ENCODE results near the gene NTM. TPM values are rescaled to one million over a fixed set of nuclear protein-coding genes. Genes with fewer than 3 reads are reported as not detected.

Gene NTM
- polyA plus RNA-seq, 1 donor from 2014 or later: not detected

GRCh38 chr11:132050049-132050448, 679.6 kb downstream of the NTM start:
- no peak overlapping the region for H3K27ac Mint-ChIP-seq
- no peaks in the 10 kb centered on the region for H3K4me1 Mint-ChIP-seq
- H3K27me3 Mint-ChIP-seq: no peaks in the 10 kb centered on the region
- no peak overlapping the region for H3K4me3 Mint-ChIP-seq
- H3K36me3 Mint-ChIP-seq: no peaks in the 10 kb centered on the region
- peaks cover 0 to 5% (median 0%) of the 10 kb centered on the region in 3 donors for H3K9me3 Mint-ChIP-seq

- no peaks in the 10 kb centered on the region for H3K4me1 Mint-ChIP-seq
- H3K4me3 Mint-ChIP-seq: no peak overlapping the region
- no peak overlapping the region for H3K27ac Mint-ChIP-seq
- H3K9me3 Mint-ChIP-seq: peaks cover 0 to 5% (median 0%) of the 10 kb centered on the region in 3 donors
- H3K36me3 Mint-ChIP-seq: no peaks in the 10 kb centered on the region
- no peaks in the 10 kb centered on the region for H3K27me3 Mint-ChIP-seq
These were observed 680.3 kb downstream of the NTM start for GRCh38 chr11:132050577-132051165.

GRCh38 chr11:132051704-132052103, 681.3 kb downstream of the NTM start:
- Mint-ChIP-seq H3K27me3 (no peaks in the 10 kb centered on the region), H3K27ac (no peak overlapping the region), H3K36me3 (no peaks in the 10 kb centered on the region), H3K4me1 (no peaks in the 10 kb centered on the region), H3K9me3 (peaks cover 0 to 5% (median 0%) of the 10 kb centered on the region in 3 donors), H3K4me3 (no peak overlapping the region)

- H3K4me3 Mint-ChIP-seq: no peak overlapping the region
- no peaks in the 10 kb centered on the region for H3K4me1 Mint-ChIP-seq
- H3K9me3 Mint-ChIP-seq: peaks cover 0 to 5% (median 0%) of the 10 kb centered on the region in 3 donors
- H3K36me3 Mint-ChIP-seq: no peaks in the 10 kb centered on the region
- no peak overlapping the region for H3K27ac Mint-ChIP-seq
- no peaks in the 10 kb centered on the region for H3K27me3 Mint-ChIP-seq
These were observed 681.9 kb downstream of the NTM start for GRCh38 chr11:132052342-132052741.

GRCh38 chr11:132052904-132053303, 682.5 kb downstream of the NTM start:
- no peaks in the 10 kb centered on the region for H3K36me3 Mint-ChIP-seq
- H3K27me3 Mint-ChIP-seq: no peaks in the 10 kb centered on the region
- H3K9me3 Mint-ChIP-seq: peaks cover 0 to 5% (median 0%) of the 10 kb centered on the region in 3 donors
- H3K4me3 Mint-ChIP-seq: no peak overlapping the region
- no peaks in the 10 kb centered on the region for H3K4me1 Mint-ChIP-seq
- H3K27ac Mint-ChIP-seq: no peak overlapping the region

GRCh38 chr11:132054822-132055221, 684.4 kb downstream of the NTM start:
- no peaks in the 10 kb centered on the region for H3K36me3 Mint-ChIP-seq
- peaks cover 0 to 4% (median 0%) of the 10 kb centered on the region in 3 donors for H3K9me3 Mint-ChIP-seq
- peaks cover 0 to 2% (median 0%) of the 10 kb centered on the region in 3 donors for H3K4me1 Mint-ChIP-seq
- no peaks in the 10 kb centered on the region for H3K27me3 Mint-ChIP-seq
- H3K27ac Mint-ChIP-seq: no peak overlapping the region
- no peak overlapping the region for H3K4me3 Mint-ChIP-seq

- Mint-ChIP-seq H3K4me3 (no peak overlapping the region), H3K9me3 (peaks cover 0 to 2% (median 0%) of the 10 kb centered on the region in 3 donors), H3K27me3 (no peaks in the 10 kb centered on the region), H3K36me3 (no peaks in the 10 kb centered on the region), H3K27ac (no peak overlapping the region), H3K4me1 (peaks cover 0 to 2% (median 0%) of the 10 kb centered on the region in 3 donors)
These were observed 684.9 kb downstream of the NTM start for GRCh38 chr11:132055296-132055695.

- Mint-ChIP-seq H3K9me3 (peaks cover 0 to 2% (median 0%) of the 10 kb centered on the region in 3 donors), H3K36me3 (no peaks in the 10 kb centered on the region), H3K4me1 (peaks cover 0 to 2% (median 0%) of the 10 kb centered on the region in 3 donors), H3K27me3 (no peaks in the 10 kb centered on the region), H3K27ac (no peak overlapping the region), H3K4me3 (no peak overlapping the region)
These were observed 686.3 kb downstream of the NTM start for GRCh38 chr11:132056689-132057088.

- Mint-ChIP-seq H3K36me3 (no peaks in the 10 kb centered on the region), H3K9me3 (peaks cover 0 to 2% (median 0%) of the 10 kb centered on the region in 3 donors), H3K27me3 (no peaks in the 10 kb centered on the region), H3K4me3 (no peak overlapping the region), H3K4me1 (peaks cover 0 to 2% (median 0%) of the 10 kb centered on the region in 3 donors), H3K27ac (no peak overlapping the region)
These were observed 686.9 kb downstream of the NTM start for GRCh38 chr11:132057266-132057665.

GRCh38 chr11:132058211-132058772, 687.9 kb downstream of the NTM start:
- no peaks in the 10 kb centered on the region for H3K36me3 Mint-ChIP-seq
- no peaks in the 10 kb centered on the region for H3K27me3 Mint-ChIP-seq
- peaks cover 0 to 2% (median 0%) of the 10 kb centered on the region in 3 donors for H3K9me3 Mint-ChIP-seq
- no peak overlapping the region for H3K27ac Mint-ChIP-seq
- H3K4me3 Mint-ChIP-seq: no peak overlapping the region
- H3K4me1 Mint-ChIP-seq: peaks cover 0 to 2% (median 0%) of the 10 kb centered on the region in 3 donors

GRCh38 chr11:132060567-132060966, 690.2 kb downstream of the NTM start:
- Mint-ChIP-seq H3K4me1 (peaks cover 0 to 2% (median 0%) of the 10 kb centered on the region in 3 donors), H3K36me3 (no peaks in the 10 kb centered on the region), H3K27me3 (no peaks in the 10 kb centered on the region), H3K27ac (no peak overlapping the region), H3K9me3 (no peaks in the 10 kb centered on the region), H3K4me3 (no peak overlapping the region)

- Mint-ChIP-seq H3K4me1 (peaks cover 0 to 2% (median 0%) of the 10 kb centered on the region in 3 donors), H3K27me3 (no peaks in the 10 kb centered on the region), H3K9me3 (peaks cover 0 to 6% (median 2%) of the 10 kb centered on the region in 3 donors), H3K27ac (no peak overlapping the region), H3K4me3 (no peak overlapping the region), H3K36me3 (no peaks in the 10 kb centered on the region)
These were observed 691.6 kb downstream of the NTM start for GRCh38 chr11:132062031-132062430.

GRCh38 chr11:132062541-132062940, 692.1 kb downstream of the NTM start:
- no peaks in the 10 kb centered on the region for H3K36me3 Mint-ChIP-seq
- no peaks in the 10 kb centered on the region for H3K27me3 Mint-ChIP-seq
- H3K4me1 Mint-ChIP-seq: peaks cover 0 to 2% (median 0%) of the 10 kb centered on the region in 3 donors
- H3K4me3 Mint-ChIP-seq: no peak overlapping the region
- no peak overlapping the region for H3K27ac Mint-ChIP-seq
- H3K9me3 Mint-ChIP-seq: peaks cover 0 to 6% (median 2%) of the 10 kb centered on the region in 3 donors

- Mint-ChIP-seq H3K4me3 (no peak overlapping the region), H3K9me3 (peaks cover 2 to 6% (median 4%) of the 10 kb centered on the region in 3 donors), H3K36me3 (no peaks in the 10 kb centered on the region), H3K27ac (no peak overlapping the region), H3K27me3 (no peaks in the 10 kb centered on the region), H3K4me1 (no peaks in the 10 kb centered on the region)
These were observed 694.7 kb downstream of the NTM start for GRCh38 chr11:132064987-132065620.

- no peaks in the 10 kb centered on the region for H3K36me3 Mint-ChIP-seq
- H3K27ac Mint-ChIP-seq: no peak overlapping the region
- H3K4me1 Mint-ChIP-seq: no peaks in the 10 kb centered on the region
- H3K27me3 Mint-ChIP-seq: no peaks in the 10 kb centered on the region
- no peak overlapping the region for H3K4me3 Mint-ChIP-seq
- peaks cover 2 to 6% (median 4%) of the 10 kb centered on the region in 3 donors for H3K9me3 Mint-ChIP-seq
These were observed 698.1 kb downstream of the NTM start for GRCh38 chr11:132068556-132068955.

Data from IgD-negative memory B cell (primary cell).